ENCODE measurements around the gene SYPL2. TPM values are rescaled to one million over a fixed set of nuclear protein-coding genes. Genes with fewer than 3 reads are reported as not detected.

The SYPL2 gene
- total and polyA plus RNA-seq, 2 of the 8 experiments (the other 6 are each of a cell fraction or from before 2014, with no cell fraction given) = 1.5 TPM

DNA sequence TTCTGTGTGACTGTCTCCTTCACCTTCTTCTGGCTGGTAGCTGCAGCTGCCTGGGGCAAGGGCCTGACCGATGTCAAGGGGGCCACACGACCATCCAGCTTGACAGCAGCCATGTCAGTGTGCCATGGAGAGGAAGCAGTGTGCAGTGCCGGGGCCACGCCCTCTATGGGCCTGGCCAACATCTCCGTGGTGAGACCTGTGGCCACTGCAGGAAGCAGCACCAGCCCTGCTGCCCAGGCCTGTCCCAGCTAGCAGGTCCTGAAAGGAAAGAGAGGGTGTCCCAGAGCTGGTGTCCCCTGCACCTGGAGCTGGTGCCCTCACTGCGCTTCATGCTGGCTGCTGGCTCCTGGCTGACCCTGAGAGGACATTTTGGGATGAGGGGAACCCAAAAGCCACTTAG lies 11.5 kb downstream of the SYPL2 start (continued):
- TF ChIP-seq, protein P1, sequence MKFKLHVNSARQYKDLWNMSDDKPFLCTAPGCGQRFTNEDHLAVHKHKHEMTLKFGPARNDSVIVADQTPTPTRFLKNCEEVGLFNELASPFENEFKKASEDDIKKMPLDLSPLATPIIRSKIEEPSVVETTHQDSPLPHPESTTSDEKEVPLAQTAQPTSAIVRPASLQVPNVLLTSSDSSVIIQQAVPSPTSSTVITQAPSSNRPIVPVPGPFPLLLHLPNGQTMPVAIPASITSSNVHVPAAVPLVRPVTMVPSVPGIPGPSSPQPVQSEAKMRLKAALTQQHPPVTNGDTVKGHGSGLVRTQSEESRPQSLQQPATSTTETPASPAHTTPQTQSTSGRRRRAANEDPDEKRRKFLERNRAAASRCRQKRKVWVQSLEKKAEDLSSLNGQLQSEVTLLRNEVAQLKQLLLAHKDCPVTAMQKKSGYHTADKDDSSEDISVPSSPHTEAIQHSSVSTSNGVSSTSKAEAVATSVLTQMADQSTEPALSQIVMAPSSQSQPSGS (IDR thresholded peaks at IDR 0.05; ENCODE audit: low read length) = no peak
- TF ChIP-seq RAD21 (IDR thresholded peaks at IDR 0.05 in 1 of 2, conservative IDR thresholded peaks at IDR 0.05 in 1 of 2; ENCODE audit: low read depth in 2 of 2, low read length in 2 of 2) = no peak
- TF ChIP-seq GABPA (IDR thresholded peaks at IDR 0.05; ENCODE audit: borderline replicate concordance, insufficient read depth, low read length) = no peak
- no peak for TF ChIP-seq RBBP5 (IDR thresholded peaks at IDR 0.05; ENCODE audit: borderline replicate concordance, low read depth, low read length)
- TF ChIP-seq JUND (IDR thresholded peaks at IDR 0.05; ENCODE audit: low read length) = no peak
- no peak for TF ChIP-seq SIX5 (IDR thresholded peaks at IDR 0.05; ENCODE audit: low read depth, low read length)
- TF ChIP-seq, protein P2, sequence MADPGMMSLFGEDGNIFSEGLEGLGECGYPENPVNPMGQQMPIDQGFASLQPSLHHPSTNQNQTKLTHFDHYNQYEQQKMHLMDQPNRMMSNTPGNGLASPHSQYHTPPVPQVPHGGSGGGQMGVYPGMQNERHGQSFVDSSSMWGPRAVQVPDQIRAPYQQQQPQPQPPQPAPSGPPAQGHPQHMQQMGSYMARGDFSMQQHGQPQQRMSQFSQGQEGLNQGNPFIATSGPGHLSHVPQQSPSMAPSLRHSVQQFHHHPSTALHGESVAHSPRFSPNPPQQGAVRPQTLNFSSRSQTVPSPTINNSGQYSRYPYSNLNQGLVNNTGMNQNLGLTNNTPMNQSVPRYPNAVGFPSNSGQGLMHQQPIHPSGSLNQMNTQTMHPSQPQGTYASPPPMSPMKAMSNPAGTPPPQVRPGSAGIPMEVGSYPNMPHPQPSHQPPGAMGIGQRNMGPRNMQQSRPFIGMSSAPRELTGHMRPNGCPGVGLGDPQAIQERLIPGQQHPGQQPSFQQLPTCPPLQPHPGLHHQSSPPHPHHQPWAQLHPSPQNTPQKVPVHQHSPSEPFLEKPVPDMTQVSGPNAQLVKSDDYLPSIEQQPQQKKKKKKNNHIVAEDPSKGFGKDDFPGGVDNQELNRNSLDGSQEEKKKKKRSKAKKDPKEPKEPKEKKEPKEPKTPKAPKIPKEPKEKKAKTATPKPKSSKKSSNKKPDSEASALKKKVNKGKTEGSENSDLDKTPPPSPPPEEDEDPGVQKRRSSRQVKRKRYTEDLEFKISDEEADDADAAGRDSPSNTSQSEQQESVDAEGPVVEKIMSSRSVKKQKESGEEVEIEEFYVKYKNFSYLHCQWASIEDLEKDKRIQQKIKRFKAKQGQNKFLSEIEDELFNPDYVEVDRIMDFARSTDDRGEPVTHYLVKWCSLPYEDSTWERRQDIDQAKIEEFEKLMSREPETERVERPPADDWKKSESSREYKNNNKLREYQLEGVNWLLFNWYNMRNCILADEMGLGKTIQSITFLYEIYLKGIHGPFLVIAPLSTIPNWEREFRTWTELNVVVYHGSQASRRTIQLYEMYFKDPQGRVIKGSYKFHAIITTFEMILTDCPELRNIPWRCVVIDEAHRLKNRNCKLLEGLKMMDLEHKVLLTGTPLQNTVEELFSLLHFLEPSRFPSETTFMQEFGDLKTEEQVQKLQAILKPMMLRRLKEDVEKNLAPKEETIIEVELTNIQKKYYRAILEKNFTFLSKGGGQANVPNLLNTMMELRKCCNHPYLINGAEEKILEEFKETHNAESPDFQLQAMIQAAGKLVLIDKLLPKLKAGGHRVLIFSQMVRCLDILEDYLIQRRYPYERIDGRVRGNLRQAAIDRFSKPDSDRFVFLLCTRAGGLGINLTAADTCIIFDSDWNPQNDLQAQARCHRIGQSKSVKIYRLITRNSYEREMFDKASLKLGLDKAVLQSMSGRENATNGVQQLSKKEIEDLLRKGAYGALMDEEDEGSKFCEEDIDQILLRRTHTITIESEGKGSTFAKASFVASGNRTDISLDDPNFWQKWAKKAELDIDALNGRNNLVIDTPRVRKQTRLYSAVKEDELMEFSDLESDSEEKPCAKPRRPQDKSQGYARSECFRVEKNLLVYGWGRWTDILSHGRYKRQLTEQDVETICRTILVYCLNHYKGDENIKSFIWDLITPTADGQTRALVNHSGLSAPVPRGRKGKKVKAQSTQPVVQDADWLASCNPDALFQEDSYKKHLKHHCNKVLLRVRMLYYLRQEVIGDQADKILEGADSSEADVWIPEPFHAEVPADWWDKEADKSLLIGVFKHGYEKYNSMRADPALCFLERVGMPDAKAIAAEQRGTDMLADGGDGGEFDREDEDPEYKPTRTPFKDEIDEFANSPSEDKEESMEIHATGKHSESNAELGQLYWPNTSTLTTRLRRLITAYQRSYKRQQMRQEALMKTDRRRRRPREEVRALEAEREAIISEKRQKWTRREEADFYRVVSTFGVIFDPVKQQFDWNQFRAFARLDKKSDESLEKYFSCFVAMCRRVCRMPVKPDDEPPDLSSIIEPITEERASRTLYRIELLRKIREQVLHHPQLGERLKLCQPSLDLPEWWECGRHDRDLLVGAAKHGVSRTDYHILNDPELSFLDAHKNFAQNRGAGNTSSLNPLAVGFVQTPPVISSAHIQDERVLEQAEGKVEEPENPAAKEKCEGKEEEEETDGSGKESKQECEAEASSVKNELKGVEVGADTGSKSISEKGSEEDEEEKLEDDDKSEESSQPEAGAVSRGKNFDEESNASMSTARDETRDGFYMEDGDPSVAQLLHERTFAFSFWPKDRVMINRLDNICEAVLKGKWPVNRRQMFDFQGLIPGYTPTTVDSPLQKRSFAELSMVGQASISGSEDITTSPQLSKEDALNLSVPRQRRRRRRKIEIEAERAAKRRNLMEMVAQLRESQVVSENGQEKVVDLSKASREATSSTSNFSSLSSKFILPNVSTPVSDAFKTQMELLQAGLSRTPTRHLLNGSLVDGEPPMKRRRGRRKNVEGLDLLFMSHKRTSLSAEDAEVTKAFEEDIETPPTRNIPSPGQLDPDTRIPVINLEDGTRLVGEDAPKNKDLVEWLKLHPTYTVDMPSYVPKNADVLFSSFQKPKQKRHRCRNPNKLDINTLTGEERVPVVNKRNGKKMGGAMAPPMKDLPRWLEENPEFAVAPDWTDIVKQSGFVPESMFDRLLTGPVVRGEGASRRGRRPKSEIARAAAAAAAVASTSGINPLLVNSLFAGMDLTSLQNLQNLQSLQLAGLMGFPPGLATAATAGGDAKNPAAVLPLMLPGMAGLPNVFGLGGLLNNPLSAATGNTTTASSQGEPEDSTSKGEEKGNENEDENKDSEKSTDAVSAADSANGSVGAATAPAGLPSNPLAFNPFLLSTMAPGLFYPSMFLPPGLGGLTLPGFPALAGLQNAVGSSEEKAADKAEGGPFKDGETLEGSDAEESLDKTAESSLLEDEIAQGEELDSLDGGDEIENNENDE (IDR thresholded peaks at IDR 0.05; ENCODE audit: insufficient replicate concordance, low read length) = no peak
